NB4 (cell line): ENCODE data around the gene EHF.

Experiments
- CTCF ChIP-seq: IDR thresholded peaks from one replicate; pipeline ENCODE4 v1.5.1; 2012; ENCODE audit warnings: low read depth, low read length
- MAX ChIP-seq: IDR thresholded peaks from 2 replicates; pipeline ENCODE4 v1.6.1; 2011; ENCODE audit warnings: low read depth, low read length

GRCh38 chr11:34682825-34683224 lies 61.9 kb downstream of the EHF start:
- TF ChIP-seq CTCF = no peak
- no peak for TF ChIP-seq MAX
